Inferior parietal cortex (tissue), 1 donor: ENCODE measurements around the gene YPEL2.
A peak's percentile ranks its signal among the peaks of the same experiment; 100 is the strongest.
"Not testable (repeated sequence)": the region's sequence is repeated elsewhere in the genome, so short reads cannot be mapped to it uniquely, and the experiment has no call there.

Source experiments
- DNase-seq: peaks from one replicate; pipeline ENCODE4 v3.0.0-alpha.2; 2016; ENCODE audit errors: extremely low spot score

Gene YPEL2, protein sequence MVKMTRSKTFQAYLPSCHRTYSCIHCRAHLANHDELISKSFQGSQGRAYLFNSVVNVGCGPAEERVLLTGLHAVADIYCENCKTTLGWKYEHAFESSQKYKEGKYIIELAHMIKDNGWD

DNA sequence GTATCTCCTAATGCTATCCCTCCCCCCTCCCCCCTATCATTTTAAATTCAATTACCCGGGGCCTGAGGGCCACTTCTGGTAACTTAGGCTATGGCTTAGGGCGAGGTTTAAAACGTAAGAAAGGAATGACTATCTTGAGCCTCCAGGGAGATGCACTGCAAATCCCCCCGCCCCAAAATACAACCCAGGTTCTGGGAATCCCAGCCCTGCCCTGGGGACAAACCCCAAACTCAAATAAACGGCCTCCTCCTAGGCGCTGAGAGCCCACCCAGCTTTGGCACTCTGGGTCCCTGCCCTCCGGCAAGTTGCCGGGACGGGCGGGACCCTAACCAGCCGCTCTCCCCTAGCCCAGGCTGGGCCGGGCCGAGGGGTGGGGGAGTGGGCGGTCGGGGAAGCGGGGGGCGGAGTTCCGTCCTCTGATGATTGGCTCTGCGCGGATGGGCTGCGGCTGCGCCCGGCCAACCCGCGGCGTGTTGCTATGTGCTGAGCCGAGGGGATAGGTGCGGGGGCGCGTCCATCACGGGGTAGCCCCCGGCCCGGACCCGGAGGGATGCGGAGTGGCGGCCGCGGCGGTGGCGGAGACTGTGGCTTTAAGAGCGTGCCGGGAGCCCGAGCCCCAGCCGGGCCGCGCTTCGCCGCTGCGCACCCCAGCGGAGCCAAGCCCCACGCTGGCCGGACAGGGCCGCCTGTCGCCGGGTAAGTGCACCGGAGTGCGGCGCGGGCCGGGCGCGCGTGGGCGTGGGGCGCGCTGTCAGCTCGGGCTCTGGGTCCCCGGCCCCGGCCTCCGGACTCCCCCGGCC is at the start of gene YPEL2:
TSS of gene YPEL2 (plus strand) at position 527 of the 800 bp plus-strand sequence. CDS start 21,755 bp downstream, outside the sequence.
- peak; percentile 92 for DNase-seq

DNA sequence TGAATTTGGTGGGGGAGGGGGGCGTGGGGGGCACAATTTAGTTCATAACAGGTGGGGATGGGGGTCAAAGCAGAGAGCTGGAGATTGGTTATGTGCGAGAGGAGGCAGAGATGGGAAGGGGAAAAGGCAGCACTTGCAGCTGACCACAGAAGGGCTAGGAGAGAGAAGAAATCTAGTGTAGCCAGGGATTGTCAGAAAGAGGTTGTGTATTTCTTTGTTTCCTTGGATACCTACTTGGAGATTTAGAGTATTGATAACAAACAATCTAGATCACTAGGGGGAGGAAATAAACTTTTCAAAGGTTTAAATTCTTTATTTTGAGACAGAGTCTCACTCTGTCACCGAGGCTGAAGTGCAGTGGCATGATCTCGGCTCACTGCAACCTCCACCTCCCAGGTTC is 47.1 kb upstream of the YPEL2 start:
- no peak for DNase-seq

DNA sequence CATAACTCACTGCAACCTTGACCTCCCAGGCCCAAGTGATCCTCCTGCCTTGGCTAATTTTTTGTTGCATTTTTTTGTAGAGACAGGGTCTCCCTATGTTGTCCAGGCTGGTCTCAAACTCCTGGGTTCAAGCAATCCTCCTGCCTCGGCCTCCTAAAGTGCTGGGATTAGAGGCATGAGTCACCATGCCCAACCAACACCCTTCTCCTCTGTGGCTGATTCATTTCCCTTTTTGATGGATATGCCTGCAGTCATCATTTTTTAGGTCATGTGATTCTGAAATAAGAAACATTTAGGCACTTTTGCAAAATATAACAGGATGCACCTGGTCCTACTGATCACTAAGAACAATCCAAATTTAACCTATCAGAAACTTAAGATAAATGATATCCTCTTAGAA is 44.0 kb upstream of the YPEL2 start:
- DNase-seq: no peak

DNA sequence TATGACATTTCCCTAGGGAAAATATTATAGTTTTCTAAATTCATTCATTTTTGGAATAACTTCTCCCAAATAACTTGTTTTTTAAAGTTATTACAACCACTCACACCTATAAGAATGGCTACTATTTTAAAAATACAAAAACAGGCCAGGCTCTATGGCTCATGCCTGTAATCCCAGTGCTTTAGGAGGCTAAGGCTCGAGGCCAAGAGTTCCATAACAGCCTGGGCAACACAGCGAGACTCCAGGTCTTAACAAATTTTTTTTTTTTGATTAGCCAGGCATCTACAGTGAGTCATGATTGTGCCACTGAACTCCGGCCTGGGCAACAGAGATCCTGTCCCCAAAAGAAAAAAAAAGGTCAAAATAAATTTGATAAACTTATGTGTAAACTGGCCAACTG is 43.6 kb upstream of the YPEL2 start:
- DNase-seq: no peak

DNA sequence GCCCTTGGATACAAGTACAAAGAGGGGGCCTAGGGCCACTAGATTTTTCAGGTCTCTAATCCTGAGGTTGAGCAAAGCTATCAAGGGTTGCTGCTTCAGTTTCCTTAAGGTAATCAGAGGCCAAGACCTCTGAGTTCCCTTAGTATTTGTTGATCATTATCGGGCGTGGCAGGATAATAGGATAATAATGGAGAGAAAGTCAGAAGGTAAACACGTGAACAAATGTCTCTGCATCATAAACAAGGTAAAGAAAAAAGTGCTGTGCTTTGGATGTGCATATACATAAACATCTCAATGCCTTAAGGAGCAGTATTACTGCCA is 41.5 kb upstream of the YPEL2 start:
- no peak for DNase-seq

DNA sequence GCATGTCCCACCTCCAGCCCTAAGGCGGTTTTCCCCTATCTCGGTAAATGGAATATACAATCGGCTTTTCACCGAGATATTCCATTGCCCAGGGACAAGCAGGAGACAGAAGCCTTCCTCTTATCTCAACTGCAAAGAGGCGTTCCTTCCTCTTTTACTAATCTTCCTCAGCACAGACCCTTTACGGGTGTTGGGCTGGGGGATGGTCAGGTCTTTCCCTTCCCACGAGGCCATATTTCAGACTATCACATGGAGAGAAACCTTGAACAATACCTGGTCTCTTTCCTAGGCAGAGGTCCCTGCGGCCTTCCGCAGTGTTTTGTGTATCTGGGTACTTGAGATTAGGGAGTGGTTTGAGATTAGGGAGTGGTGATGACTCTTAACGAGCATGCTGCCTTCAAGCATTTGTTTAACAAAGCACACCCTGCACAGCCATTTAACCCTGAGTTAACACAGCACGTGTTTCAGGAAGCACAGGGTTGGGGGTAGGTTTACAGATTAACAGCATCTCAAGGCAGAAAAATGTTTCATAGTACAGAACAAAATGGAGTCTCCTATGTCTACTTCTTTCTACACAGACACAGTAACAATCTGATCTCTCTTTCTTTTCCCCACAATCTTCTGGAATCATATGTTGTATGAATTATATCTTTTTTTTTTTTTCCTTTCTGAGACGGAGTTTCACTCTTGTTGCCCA is 41.0 kb upstream of the YPEL2 start:
- DNase-seq: not testable (repeated sequence)

DNA sequence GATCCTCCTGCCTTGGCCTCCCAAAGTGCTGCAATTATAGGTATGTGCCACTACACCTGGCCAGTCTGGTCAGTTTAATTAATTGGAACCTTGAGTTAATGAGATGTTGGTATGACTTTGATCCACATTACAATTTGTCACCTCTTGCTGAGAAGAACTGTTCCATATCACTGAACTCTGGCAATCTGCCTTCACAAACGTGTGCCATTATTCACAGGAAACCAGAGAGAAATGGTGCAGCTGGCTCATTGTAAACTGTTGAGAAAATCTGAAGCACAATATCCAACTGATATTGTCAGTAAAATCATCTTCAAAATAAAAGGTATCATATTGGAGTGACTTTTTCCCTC is 39.3 kb upstream of the YPEL2 start:
- DNase-seq: no peak

DNA sequence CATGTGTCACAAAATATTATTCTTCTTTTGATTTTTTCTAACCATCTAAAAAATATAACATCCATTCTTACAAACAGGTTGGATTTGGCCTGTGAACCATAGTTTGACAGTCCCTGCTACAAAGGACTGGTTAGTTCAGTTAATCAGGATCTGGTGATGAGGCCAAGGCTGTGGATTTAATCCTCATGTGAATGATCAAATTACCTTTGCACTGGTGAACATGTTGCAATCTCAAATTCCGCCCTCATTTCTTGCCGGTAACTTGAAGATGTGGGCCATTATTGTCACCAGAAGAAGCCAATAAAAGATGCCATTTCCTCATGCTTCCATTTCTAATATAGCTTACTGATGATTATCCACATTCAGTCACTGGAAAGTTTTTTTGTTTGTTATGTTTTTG is 35.3 kb upstream of the YPEL2 start:
- DNase-seq: no peak

DNA sequence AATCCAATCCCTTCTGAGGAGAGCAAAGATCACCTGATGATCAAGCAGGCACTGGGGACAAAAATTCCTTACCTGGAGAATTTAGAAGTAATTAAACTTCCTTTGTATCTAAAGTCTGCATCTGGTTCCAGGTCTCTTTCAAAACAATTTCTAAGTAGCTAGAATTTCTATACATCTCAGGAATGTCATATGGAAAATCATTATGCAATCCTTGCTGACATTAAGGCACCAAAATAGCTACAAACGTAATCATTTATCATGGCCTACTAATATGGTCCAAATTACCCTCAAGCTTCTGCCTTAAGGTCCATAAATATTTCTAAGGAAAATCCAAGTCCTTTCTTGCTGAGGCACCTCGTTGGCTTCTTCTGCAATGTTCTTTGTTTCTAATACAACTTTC is 32.9 kb upstream of the YPEL2 start:
- DNase-seq: no peak

DNA sequence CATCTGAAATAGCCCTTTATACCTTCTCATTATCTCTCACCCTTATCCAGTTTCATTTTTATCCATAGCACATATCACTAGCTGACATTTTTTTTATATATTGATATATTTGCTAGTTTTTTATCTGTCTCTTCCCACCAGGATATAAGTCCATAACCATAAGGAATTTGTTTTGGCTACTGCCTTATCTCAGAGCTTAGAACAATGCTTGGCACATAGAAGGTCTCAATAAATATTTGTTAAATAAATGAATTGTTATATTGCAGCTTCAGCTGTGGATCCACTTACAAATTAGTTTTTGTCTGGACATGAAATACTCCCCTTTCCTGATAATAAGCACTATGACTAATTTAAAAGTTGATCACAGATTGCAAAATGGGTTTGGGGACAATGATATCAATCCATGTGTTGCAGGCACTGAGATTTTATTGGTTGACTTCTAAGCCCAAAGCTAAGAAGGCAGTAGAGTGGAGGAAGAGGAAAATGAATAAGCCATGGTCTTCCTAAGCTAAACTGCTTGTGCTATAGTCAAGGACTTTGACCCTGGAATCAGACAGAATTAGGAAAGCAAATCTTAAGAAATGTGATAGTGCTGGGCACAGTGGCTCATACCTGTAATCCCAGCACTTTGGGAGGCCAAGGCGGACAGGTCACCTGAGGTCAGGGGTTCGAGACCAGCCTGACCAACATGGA is 31.9 kb upstream of the YPEL2 start:
- DNase-seq: no peak

DNA sequence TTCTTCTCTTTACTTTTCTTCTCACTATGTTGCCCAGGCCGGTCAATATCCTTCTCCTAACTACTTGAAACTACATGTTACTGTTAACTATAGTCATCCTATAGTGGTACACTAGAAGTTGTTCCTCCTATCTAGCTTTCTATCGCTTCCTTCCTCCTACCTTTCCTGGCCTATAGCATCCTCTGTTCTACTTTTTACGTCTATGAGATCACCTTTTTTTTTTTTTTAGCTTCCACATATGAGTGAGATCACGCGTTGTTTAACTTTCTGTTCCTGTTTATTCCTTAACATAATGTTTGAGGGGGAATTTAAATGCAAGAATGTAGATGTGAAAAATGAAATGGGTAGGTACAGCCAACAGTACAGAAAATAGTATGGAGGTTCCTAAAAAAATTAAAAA is 30.5 kb upstream of the YPEL2 start:
- no peak for DNase-seq

DNA sequence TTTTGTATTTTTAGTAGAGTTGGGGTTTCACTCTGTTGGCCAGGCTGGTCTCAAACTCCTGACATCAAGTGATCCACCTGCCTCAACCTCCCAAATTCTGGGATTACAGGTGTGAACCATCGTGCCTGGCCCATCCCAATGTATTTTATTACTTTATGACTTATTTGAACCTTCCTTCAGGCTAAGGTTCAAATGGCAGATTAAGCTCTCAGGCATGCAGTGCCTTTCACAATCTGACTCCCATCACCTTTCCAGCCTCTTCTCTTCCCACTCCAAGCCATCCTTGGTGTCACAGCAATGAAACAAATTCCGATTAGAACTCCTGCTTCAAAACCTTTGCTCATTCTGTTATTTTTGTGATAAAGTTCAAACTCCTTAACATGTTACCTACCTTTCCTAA is 26.6 kb upstream of the YPEL2 start:
- no peak for DNase-seq

DNA sequence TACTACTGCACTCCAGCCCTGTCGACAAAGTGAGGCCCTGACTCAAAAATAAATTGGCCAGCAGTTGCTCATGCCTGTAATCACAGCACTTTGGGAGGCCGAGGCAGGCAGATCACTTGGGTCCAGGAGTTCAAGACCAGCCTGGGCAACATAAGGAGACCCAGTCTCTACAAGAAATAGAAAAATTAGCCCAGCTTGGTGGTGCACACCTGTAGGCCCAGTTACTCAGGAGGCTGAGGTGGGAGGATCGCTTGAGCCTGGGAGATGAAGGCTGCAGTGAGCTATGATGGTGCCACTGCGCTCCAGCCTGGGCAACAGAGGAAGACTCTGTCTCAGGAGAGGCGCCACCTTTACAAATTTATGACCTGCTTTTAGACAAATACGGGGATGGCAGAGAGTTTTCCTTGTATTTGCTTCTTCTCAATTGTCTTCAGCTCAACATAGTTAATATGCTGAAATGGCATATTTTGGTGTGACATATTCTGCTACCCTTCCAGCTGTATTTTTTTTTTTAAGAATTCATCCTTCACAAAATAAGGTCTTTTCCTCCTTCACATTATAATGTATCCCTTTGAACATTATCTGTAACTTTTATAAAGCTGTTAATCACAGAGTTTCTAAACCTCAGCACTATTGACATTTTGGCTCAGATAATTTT is 21.1 kb upstream of the YPEL2 start:
- DNase-seq: no peak

DNA sequence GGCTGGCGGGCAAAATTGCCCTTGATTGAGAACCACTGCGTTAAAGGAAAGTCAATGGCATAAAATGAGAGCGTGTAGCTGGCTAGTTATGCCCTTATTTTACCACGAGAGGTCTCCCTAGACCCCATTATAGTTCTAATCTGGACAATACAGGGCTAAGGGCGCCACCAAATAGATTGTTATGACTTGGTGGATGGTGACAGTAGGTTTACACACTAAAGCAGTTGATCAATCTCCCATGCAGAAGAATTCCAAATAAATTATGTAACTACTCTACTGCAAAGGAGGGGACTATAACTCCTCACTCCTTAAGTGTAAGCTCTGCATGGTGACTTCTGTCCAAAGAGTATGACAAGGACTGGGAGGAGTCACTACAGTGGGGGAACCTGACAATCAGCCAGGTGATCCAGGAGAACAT is 20.4 kb upstream of the YPEL2 start:
- peak; percentile 96 for DNase-seq

DNA sequence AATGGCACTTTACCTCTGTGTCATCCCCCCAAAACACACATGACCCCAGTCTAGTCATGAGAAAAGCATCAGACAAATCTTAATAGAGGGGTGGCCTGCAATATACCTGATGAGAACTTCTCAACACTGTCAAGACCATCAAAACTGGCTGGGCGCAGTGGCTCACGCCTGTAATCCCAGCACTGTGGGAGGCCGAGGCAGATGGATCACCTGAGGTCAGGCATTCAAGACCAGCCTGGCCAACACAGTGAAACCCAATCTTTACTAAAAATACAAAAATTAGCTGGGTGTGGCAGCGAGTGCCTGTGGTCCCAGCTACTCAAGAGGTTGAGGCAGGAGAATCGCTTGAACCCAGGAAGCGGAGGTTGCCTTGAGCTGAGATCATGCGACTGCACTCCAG is 19.9 kb upstream of the YPEL2 start:
- DNase-seq: not testable (repeated sequence)

DNA sequence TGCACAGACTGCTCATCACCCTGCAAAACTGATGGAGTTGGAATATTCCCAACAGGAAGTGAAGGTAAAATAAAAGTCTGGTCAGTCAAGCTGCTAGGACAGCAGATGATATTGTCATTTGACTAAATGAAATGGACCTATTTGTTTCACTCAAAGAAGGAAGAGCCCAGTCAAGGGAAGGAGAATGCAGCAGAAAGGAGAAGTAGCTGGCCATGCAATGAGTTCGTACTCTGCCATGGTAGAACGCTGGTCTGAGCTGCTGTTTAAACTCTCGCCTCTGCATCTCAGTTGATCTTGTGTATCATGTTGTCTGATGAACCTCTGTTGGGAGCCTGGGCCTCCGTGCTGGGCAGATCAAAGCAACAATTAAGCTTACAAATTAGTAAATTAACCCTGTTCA is 15.6 kb upstream of the YPEL2 start:
- DNase-seq: no peak

DNA sequence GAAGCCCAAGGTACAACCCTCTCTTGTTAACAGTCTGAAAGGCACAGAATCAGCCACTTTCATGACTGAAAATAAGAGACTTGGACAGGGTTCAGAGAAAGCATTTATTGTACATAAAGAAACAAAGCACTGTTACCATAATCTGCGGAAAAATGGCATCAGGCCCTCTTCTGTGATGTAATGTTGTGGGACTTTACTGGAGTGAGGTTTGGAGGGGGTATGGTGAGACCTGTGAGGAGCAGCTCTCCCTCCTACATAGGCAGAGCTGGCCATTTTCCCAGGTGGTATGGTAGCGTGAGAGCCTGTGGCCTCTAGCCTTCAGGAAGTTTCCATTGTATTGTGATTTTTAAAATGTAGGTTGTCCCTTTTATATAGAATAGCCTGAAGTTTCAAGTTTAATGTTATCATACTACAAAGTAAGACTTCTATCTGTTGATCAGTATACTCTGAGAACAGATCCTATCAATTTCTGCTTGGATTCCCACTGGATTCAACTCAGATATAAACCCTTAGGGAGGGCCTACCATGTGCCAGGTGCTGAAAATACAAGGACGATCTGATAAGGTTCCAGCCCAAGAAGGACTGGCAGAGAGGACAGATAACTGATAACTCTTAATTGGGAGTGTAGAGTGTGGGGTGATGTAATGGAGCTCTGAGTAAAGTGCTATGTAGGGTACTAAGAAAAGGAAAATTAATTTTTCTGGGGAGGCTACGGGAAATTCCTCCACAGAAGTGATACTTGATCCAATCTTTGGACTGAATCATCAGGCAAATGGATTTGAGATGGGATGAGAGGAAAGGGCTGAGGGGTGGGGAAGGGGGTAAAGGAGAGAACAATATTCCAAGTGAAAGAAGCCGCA is 4.1 kb upstream of the YPEL2 start:
- no peak for DNase-seq

DNA sequence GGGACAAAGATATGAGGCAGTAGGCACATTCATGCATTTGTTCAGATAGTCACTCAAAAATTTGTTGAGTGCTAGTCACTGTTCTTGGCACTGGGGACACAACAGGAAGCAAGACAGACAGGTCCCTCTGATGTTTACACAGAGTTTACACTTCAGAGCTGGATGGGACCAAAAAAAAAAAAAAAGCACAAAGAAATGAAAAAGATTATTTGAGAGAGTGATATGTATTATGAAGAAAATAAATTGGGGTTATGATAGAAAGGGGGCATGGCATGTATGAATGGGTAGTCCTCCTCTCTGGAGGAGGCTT is 3.5 kb upstream of the YPEL2 start:
- no peak for DNase-seq

DNA sequence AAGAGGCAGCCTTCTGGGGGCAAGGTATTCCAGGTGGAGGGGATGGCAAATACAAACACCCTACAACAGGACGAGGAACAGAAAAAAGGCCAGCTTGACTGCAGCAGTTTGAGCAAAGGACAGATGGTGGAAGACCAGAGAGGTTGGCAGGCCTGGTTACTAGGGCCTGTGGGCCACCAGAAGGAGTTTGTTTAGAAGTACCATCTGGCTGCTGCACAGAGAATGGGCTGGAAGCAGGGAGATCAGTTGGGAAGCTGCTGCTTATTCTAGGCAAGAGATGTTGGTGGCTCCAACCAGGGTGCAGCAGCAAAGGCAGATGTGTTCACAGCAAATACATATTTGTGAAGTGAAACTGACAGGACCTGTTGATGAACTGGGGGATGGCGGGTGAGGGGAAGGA is 2.9 kb upstream of the YPEL2 start:
- no peak for DNase-seq

DNA sequence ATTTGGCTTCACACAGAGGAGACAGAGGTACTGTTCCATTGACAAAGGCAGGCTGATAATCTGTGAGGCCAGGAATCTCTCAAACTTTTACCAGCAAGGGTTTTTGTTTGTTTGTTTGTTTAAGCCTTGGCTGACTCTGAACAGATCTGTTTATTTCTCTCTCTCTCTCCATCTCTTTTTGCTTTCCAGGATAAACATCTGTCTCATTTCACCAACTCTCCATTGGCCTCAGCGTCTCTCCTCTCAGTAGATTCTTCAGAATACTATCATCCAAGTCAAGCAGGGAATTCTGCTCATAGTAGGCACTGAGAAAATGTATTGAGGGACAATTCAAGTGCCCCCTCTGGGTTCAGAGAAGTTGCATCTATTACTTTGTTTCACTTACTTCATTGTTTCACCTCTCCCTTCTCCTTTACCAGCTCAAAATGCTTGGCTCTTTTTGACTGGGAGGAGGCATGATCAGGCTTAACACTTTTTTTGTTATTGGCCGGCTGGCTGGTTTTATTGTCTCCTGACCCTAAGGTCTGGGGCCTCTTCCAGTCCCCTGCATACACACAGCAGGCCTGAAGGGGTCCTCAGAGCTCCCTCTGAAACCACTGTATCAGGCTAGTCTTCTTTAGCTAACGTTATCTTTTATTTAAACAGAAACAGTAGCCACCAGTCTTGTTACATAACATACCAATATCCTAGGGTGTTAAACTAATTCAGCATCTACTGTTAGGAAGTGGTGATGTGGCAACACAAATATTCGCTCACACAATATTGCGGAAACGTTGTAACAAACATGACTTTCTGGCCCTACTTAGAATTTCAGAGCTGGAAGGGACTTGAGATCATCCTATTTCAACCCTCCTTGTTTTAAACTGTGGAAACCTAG is 2.0 kb upstream of the YPEL2 start:
- DNase-seq: peak; percentile 80
